PC-3 (cell line): ENCODE data around the gene GH1. TPM values are rescaled to one million over a fixed set of nuclear protein-coding genes. Genes with fewer than 3 reads are reported as not detected.

ENCODE experiments used
- ATAC-seq: fragments of 200-7000 bp; cut with Tn5 transposase; 2 replicates; pipeline ENCODE4 v1.9.1; 2020; ENCODE audit warnings: mild to moderate bottlenecking, moderate library complexity
- BruUV-seq: library from RNA; stranded (reverse); fragments of 400-500 nt; replicated peaks from 2 replicates; lab custom pipeline; 2021; lab: Mats Ljungman, UMichigan
- CTCF ChIA-PET: fragments of 300-600 bp; sonication (Branson Sonifier 250); formaldehyde crosslinking; loops from one replicate; lab custom pipeline; 2022; ENCODE audit warnings: antibody characterized with exemption; lab: Charles Lee
- POLR2A ChIA-PET: fragments of 300-600 bp; sonication (Branson Sonifier 250); formaldehyde crosslinking; loops from one replicate; lab custom pipeline; 2022; ENCODE audit warnings: antibody characterized with exemption; ENCODE audit not compliant: unreplicated experiment; lab: Charles Lee
- DNase-seq: peaks from one replicate; pipeline ENCODE4 v3.0.0-alpha.2; 2015
- H2AFZ ChIP-seq: fragments of 300-600 bp; sonication (generic); 2 replicates; pipeline ENCODE4 v1.6.0; 2016; ENCODE audit warnings: antibody characterized with exemption, low read length
- H3F3A ChIP-seq: fragments of 300-600 bp; sonication (generic); one replicate; pipeline ENCODE4 v1.6.0; 2017; ENCODE audit warnings: antibody characterized with exemption, low read length, control low read depth, mild to moderate bottlenecking; ENCODE audit not compliant: unreplicated experiment
- H3K27ac ChIP-seq: fragments of 300-600 bp; sonication (generic); 2 replicates; pipeline ENCODE4 v1.5.1; 2016; ENCODE audit warnings: mild to moderate bottlenecking, low read length
- H3K27me3 ChIP-seq: fragments of 300-600 bp; sonication (generic); 2 replicates; pipeline ENCODE4 v1.6.1; 2016; ENCODE audit warnings: low read length, mixed read lengths
- H3K36me3 ChIP-seq: fragments of 300-600 bp; sonication (generic); 2 replicates; pipeline ENCODE4 v1.6.1; 2016; ENCODE audit warnings: low read depth, mixed run types, low read length, mixed read lengths
- H3K4me1 ChIP-seq: fragments of 300-600 bp; sonication (generic); 2 replicates; pipeline ENCODE4 v1.5.1; 2016; ENCODE audit warnings: low read length; ENCODE audit not compliant: insufficient read depth
- H3K4me2 ChIP-seq: fragments of 300-600 bp; sonication (generic); 2 replicates; pipeline ENCODE4 v1.6.0; 2016; ENCODE audit warnings: low read length
- H3K4me3 ChIP-seq: fragments of 300-600 bp; sonication (generic); 2 replicates; pipeline ENCODE4 v1.5.1; 2016; ENCODE audit warnings: mild to moderate bottlenecking, low read length, mixed read lengths
- H3K79me2 ChIP-seq: fragments of 300-600 bp; sonication (generic); 2 replicates; pipeline ENCODE4 v1.6.1; 2017; ENCODE audit warnings: low read length, mixed read lengths
- H3K9ac ChIP-seq: fragments of 300-600 bp; sonication (generic); 2 replicates; pipeline ENCODE4 v1.6.0; 2016; ENCODE audit warnings: mild to moderate bottlenecking, low read length
- H3K9me2 ChIP-seq: fragments of 300-600 bp; sonication (generic); replicated peaks from 2 replicates; pipeline ENCODE4 v1.6.1; 2016; ENCODE audit warnings: mixed run types, low read length, mixed read lengths
- H3K9me3 ChIP-seq: fragments of 300-600 bp; sonication (generic); 2 replicates; pipeline ENCODE4 v1.6.1; 2016; ENCODE audit warnings: low read length, mixed read lengths
- H4K20me1 ChIP-seq: fragments of 300-600 bp; sonication (generic); 2 replicates; pipeline ENCODE4 v1.6.1; 2016; ENCODE audit warnings: low read length, mixed read lengths
- EZH2 ChIP-seq: fragments of 300-600 bp; sonication (generic); IDR thresholded peaks from one replicate; pipeline ENCODE4 v1.6.1; 2017; ENCODE audit warnings: antibody characterized with exemption, mild to moderate bottlenecking, low read length; ENCODE audit not compliant: unreplicated experiment
- EZH2phosphoT487 ChIP-seq: fragments of 300-600 bp; sonication (generic); IDR thresholded peaks from 2 replicates; pipeline ENCODE4 v1.6.1; 2018; ENCODE audit warnings: mild to moderate bottlenecking, antibody characterized with exemption, low read length, borderline replicate concordance
- intact Hi-C: fragments of 100-400 bp; cut with micrococcal nuclease; formaldehyde crosslinking; loops from 2 replicates; pipeline ENCODE4 v1.9.0; 2023
- total RNA-seq: library from RNA; depleted of rRNA; stranded (reverse); fragments of >200 nt; gene quantifications from 2 replicates; pipeline ENCODE4 v1.2.3, GENCODE V29; 2014
- TF ChIP-seq, protein P1 (sequence below): fragments of 300-600 bp; sonication (generic); conservative IDR thresholded peaks from 2 replicates; pipeline ENCODE4 v1.5.1; 2017; ENCODE audit warnings: antibody characterized with exemption, low read depth, mild to moderate bottlenecking, low read length

GH1 gene
- total RNA-seq, 1 experiment from 2014 or later, result not detected

DNA sequence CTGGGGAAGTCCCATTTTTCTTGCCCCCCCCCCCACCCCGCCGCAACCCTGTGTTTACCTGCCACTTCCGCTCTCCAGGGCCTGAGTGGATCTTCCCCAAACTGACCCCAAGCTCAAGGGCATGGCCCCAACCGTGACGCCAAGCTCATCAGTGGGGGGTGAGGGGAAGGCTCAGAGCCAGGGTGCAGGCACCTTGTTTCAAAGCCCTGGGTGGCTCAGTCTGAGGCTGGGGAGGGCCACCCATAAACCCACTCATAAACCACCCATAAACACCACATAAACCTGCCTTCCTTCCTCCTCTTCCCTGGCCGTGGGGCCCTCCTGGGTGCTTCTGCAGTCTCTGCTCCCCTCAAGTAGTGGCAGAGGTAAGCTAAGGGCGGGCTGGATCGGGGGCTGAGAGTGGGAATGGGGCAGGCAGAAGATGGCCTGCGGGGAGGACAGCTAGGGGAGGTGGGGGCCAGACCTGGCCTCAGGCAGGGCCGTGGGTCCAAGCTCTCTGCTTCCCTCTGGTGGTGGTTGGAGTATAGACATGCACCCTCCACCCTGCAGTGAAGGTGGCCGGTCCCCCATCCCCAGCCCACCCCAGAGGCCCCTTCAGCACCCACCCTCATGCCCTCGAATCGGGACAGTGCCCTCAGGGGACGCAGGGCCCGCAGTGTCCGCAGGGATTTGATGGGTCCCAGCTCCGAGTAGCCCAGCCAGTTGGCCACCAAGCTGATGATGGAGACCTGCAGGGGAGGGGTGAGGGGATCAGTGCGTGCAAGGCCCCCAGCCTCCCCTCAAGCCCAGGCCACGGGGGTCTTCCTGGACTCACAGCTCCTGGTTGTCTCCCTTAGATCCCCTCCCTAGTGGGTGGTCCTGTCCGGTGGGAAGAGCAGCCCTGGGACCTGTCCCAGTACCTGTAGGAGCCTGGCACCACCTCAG, 28.1 kb upstream of the GH1 start:
- Histone ChIP-seq H3K9me3 (no peaks in the 10 kb centered on the region), H3K79me2 (no peaks in the 10 kb centered on the region), H3K4me1 (no peaks in the 10 kb centered on the region), H3K27me3 (no peaks in the 10 kb centered on the region), H3K4me3 (no peak overlapping the region), H3K36me3 (no peaks in the 10 kb centered on the region), H3K27ac (no peak overlapping the region), H3K9ac (no peak overlapping the region), H3K9me2 (no peaks in the 10 kb centered on the region), H3F3A (no peaks in the 10 kb centered on the region), H3K4me2 (no peak overlapping the region), H2AFZ (0 out of 2 replicates have a peak overlapping the region, but pooled peaks have one; percentile 54), H4K20me1 (no peaks in the 10 kb centered on the region)
- ChIA-PET CTCF (interaction anchor here (0.5 to 1.9 kb wide), 6 partner anchors 12 to 190 kb away, joined by 3 to 17 read pairs (median 4); partner anchors contain the start of gene GH1), POLR2A (interaction anchor here (0.5 kb wide), 1 partner anchor 73 kb away, joined by 3 read pairs; no protein-coding TSS in a partner anchor)
- TF ChIP-seq, protein P1, sequence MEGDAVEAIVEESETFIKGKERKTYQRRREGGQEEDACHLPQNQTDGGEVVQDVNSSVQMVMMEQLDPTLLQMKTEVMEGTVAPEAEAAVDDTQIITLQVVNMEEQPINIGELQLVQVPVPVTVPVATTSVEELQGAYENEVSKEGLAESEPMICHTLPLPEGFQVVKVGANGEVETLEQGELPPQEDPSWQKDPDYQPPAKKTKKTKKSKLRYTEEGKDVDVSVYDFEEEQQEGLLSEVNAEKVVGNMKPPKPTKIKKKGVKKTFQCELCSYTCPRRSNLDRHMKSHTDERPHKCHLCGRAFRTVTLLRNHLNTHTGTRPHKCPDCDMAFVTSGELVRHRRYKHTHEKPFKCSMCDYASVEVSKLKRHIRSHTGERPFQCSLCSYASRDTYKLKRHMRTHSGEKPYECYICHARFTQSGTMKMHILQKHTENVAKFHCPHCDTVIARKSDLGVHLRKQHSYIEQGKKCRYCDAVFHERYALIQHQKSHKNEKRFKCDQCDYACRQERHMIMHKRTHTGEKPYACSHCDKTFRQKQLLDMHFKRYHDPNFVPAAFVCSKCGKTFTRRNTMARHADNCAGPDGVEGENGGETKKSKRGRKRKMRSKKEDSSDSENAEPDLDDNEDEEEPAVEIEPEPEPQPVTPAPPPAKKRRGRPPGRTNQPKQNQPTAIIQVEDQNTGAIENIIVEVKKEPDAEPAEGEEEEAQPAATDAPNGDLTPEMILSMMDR, result peak; percentile 75
- TF ChIP-seq EZH2phosphoT487, result no peak
- no peak for TF ChIP-seq EZH2
- ATAC-seq, result peak; percentile 69
- intact Hi-C loops, result no loop called here
- BruUV-seq, result no TSS peak
- peak; percentile 60 for DNase-seq

DNA sequence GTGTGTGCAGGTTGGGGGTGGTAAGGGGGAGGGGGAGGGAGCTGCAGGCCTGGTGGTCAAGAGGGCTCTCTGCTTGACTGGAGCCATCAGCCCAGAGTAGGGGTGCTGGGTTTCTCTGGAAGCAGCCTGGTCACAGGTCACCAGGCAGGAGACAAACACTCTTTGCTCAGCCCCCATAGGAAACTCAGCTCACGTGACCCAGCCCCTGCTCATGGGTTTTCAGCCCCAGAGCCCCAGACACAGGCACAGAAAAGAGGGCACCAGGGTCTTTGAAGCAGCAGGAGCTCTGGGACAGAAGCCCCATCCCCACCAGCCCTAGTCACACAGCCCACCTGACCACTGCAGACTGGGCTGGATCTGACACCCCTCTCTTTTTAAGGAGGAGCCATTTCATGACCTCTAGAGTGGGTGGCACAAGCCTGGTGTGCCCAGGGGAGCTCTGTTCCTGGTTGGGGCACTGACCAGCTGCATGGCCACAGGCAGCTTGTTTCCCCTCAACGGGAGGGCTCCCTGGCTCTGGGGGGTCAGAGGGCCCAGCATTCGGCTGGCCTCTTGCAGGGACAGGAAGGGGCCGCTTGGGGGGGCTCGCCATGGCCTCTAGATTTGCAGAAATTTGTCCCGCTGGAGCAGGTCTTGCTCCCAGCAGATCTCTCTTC, 27.3 kb upstream of the GH1 start:
- intact Hi-C loops, result no loop called here
- Histone ChIP-seq H3K9me2 (no peaks in the 10 kb centered on the region), H4K20me1 (no peaks in the 10 kb centered on the region), H3K9me3 (no peaks in the 10 kb centered on the region), H3K36me3 (no peaks in the 10 kb centered on the region), H3K9ac (no peak overlapping the region), H3K4me1 (no peaks in the 10 kb centered on the region), H3K79me2 (no peaks in the 10 kb centered on the region), H3F3A (no peaks in the 10 kb centered on the region), H2AFZ (no peak overlapping the region), H3K4me2 (no peak overlapping the region), H3K27me3 (no peaks in the 10 kb centered on the region), H3K27ac (no peak overlapping the region), H3K4me3 (no peak overlapping the region)
- ATAC-seq (no peak), DNase-seq (no peak)
- POLR2A ChIA-PET, result interaction anchor here (0.5 kb wide), 1 partner anchor 72 kb away, joined by 3 read pairs; no protein-coding TSS in a partner anchor
- TF ChIP-seq, protein P1, result no peak
- no peak for TF ChIP-seq EZH2
- TF ChIP-seq EZH2phosphoT487, result no peak
- no TSS peak for BruUV-seq
- CTCF ChIA-PET, result interaction anchor here (0.6 to 1.9 kb wide), 5 partner anchors 13 to 188 kb away, joined by 3 to 17 read pairs (median 4); partner anchors contain the start of gene GH1
